GM12865 (cell line): ENCODE data around the gene TAC3.

Experiments used
- DNase-seq: peaks from one replicate; pipeline ENCODE4 v3.0.0; 2010; ENCODE audit warnings: low read depth
- H3K4me3 ChIP-seq: 2 replicates; pipeline ENCODE4 v1.5.1; 2011; ENCODE audit warnings: mild to moderate bottlenecking, low read depth, low read length, control low read depth
- TF ChIP-seq, protein P1 (sequence below): IDR thresholded peaks from 2 replicates; pipeline ENCODE4 v1.5.1; 2011; ENCODE audit warnings: low read length, control low read depth, low read depth, inconsistent platforms; ENCODE audit not compliant: insufficient read depth; ENCODE audit errors: missing control alignments

The TAC3 gene

DNA sequence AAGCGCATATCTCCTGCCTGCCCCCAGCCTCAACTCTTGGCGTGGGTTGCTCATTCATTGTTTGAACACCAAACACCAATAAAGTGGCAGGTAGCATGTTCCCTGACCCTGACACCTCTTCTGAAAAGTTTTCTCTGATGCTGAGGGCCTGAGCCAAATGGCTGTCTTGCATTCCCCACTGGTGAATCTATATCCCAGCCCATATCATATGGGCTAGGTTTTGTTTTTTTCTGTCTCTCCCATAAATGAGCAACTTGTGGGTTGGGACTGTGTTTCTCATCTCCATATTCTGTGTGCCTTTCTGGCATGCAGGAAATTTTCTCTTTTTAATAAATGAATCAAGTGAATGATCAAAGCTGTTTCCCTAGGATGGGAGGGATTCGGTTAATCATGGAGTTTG, 28.6 kb upstream of the TAC3 start:
- no peak for DNase-seq
- no peak overlapping the region for H3K4me3 ChIP-seq
- TF ChIP-seq, protein P1, sequence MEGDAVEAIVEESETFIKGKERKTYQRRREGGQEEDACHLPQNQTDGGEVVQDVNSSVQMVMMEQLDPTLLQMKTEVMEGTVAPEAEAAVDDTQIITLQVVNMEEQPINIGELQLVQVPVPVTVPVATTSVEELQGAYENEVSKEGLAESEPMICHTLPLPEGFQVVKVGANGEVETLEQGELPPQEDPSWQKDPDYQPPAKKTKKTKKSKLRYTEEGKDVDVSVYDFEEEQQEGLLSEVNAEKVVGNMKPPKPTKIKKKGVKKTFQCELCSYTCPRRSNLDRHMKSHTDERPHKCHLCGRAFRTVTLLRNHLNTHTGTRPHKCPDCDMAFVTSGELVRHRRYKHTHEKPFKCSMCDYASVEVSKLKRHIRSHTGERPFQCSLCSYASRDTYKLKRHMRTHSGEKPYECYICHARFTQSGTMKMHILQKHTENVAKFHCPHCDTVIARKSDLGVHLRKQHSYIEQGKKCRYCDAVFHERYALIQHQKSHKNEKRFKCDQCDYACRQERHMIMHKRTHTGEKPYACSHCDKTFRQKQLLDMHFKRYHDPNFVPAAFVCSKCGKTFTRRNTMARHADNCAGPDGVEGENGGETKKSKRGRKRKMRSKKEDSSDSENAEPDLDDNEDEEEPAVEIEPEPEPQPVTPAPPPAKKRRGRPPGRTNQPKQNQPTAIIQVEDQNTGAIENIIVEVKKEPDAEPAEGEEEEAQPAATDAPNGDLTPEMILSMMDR = no peak

DNA sequence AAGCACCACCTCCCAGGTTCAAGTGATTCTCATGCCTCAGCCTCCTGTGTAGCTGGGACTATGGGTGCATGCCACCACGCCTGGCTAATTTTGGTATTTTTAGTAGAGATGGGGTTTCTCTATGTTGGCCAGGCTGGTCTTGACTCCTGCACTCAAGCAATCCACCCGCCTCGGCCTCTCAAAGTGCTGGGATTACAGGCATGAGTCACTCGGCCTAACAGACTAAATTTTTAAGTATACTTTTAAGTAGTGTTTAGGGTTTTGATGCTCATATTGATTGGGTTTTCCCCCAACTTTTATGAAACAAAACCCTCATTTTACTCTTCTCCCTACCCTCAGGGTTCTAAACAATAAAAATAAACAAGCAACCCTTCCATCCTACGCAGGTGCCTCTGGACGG, 28.1 kb upstream of the TAC3 start:
- H3K4me3 ChIP-seq = no peak overlapping the region
- DNase-seq = no peak
- TF ChIP-seq, protein P1 = no peak

DNA sequence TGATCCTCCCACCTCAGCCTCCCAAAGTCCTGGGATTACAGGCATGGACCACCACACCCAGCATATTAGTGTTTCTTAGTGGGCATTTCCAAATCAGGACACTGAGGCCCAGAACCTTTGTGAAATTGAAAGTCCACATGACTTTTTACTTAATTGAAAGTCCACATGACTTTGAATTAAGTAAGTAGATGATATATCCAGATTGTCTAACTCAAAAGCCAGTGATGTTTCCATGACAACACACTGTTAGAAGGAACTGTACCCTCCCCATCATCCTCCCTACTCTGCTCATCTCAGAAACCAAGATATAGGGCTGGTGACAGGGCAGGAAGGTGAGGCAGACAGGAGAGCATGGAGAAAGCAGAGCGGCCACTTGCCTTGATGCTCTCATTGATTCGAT, 26.4 kb upstream of the TAC3 start:
- TF ChIP-seq, protein P1 = no peak
- DNase-seq = no peak

DNA sequence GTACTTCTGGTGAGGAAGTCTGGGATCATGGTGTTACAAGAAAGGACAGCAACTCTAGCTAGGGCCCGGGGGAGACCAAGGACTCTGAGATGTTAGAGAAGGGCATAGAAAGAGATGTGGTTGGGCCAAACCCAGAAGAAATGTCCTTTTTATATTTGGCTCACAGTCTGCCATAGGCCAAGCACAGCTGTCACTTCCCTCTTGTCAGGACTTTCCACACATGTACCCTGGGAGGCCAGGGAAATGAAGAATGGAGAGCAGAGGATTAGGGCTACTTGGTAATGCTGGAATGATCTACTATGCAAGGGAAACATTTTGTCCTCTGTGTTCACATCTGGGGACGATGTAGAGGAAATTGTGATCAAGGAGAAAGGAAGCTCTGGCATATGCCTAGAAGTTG, 24.4 kb upstream of the TAC3 start:
- TF ChIP-seq, protein P1 = no peak
- no peak overlapping the region for H3K4me3 ChIP-seq
- no peak for DNase-seq

More for the DNA sequence above, 26.4 kb upstream of the TAC3 start:
- H3K4me3 ChIP-seq = no peak overlapping the region

DNA sequence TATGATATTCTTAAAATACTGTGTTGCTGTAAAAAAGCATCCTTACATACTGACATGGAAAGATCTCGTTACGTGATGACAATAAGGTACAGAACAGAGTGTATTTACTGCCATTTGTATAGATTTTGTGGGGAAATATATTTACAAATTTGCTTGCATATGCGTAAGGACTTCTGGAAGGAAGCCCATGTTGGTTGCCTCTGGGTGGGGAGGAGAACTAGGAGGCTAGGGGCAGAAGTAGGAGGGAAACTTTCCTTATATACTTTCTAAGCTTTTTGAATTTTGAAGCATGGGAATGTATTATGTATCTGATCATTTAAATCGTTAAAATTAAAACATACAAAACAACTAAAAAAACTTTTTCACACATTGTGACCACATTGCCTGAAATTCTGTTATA, 23.9 kb upstream of the TAC3 start:
- no peak for DNase-seq
- TF ChIP-seq, protein P1 = no peak
- no peak overlapping the region for H3K4me3 ChIP-seq

DNA sequence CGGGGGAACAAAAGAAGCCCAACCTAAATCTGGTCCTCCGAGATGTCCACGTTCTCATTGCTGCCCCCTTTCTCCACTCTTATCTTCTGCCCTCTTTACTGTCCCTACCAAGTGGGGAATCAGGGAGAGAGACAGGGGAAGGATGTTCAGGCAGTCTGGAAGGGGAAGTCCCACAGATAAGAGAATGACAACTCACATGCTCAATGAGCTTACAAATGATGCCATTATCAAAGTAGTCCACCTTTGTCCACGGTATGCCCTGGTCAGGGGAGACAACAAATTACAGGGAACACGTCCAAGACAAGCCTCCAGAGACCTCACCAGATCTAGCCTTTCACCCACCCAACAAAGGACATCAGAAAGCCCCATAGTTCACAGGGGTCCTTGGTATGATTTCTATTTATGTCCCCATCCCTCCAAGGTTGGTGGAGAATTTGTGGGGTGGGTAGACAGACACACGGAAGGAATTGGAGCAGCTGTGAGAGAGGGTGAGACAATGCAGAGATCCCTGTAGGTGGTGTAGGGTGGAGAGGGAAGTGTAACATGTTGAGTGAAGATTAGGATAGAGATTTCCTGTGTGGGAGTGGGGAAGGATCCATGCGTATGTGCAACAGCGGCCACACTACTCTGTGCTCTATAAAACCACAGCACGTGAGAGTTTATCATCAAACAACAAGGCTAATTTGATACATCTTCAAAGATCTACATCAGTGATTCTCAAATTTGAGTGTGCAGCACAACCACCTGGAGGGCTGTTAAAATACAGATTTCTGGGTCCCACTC, 22.9 kb upstream of the TAC3 start:
- TF ChIP-seq, protein P1 = no peak
- no peak overlapping the region for H3K4me3 ChIP-seq
- no peak for DNase-seq

DNA sequence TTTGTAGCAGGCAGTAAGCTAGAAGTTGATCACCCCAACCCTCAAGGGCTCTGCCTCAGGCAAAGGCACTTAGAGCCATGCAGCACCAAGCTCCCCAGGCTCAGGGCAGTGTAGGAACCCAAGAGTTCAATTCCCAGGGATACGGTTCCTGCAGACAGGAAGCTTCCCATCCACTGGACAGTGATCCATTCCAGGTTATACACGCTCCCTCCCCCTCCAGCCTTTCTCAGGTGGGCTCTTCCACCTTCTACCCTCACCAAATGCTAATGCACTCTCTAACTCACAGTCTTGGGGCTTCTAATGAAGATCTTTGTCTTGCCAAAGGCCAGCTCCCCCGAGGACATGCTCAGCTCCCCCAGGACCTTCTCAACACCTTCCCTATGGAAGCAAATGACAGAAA, 20.9 kb upstream of the TAC3 start:
- TF ChIP-seq, protein P1 = no peak
- no peak overlapping the region for H3K4me3 ChIP-seq
- DNase-seq = no peak
